Measurements from ENCODE around the gene GTPBP3. TPM values are rescaled to one million over a fixed set of nuclear protein-coding genes. Genes with fewer than 3 reads are reported as not detected.
A peak's percentile ranks its signal among the peaks of the same experiment; 100 is the strongest.

Gene GTPBP3, protein sequence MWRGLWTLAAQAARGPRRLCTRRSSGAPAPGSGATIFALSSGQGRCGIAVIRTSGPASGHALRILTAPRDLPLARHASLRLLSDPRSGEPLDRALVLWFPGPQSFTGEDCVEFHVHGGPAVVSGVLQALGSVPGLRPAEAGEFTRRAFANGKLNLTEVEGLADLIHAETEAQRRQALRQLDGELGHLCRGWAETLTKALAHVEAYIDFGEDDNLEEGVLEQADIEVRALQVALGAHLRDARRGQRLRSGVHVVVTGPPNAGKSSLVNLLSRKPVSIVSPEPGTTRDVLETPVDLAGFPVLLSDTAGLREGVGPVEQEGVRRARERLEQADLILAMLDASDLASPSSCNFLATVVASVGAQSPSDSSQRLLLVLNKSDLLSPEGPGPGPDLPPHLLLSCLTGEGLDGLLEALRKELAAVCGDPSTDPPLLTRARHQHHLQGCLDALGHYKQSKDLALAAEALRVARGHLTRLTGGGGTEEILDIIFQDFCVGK
- total RNA-seq (2021) (51.5 and 53.2 TPM in 2 replicates), Bru-seq, nascent RNA (percentile 57 among the genes with signal in this experiment), BruChase-seq, experiment 1, labeled RNA remaining after a 2-hour chase (percentile 70 among the genes with signal in this experiment), BruChase-seq, experiment 2, labeled RNA remaining after a 6-hour chase (percentile 78 among the genes with signal in this experiment)
- long read RNA-seq, transcript GTPBP3-222 (9 exons, 2,493 nt), result minor isoform, 14 of 80 reads
- long read RNA-seq, transcript GTPBP3-201 (9 exons, 2,579 nt), result major isoform, 35 of 80 reads
- long read RNA-seq, partial matches to known transcripts, result 8 of 80 reads
- long read RNA-seq, other reads (novel, unspliced or antisense), result 17 of 80 reads

DNA sequence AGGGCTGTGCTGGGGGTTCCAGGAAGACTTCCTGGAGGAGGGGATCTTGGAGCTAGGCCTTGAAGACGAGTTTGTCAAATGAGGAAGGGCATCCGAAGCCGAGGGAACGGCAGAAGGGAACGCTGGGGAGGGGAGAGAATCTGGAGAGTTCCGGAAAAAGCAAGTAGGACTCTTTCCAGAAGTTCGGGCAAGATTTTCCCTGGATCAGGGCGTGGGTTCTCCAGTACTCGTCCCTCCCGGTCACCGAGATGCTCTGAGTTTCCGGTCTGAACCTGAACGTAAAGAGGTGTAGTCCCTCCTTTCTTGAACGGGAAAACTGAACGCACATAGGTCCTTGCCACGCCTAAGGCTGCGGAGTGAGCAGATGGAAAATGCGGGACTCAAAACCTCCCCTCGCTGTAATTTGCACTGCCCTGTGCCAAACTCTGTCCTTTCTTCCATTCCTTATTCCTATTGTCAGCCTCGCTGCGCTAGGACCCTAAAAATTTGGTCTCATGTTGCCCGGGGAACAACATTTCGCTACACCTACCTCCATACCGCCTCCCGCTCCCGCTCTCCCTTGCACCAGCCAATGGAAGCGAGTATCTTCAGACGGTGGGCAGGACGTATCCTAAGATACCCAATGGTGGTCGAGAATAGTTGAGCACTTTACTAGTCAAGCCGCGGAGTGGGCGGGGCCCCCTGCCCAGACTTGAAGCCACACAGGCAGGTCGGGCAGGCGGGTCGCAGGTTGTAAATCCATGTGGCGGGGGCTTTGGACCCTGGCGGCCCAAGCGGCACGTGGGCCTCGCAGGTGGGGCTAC, at the start of gene GTPBP3:
Gene GTPBP3, plus strand, starts transcription at position 682 of the 803 bp plus-strand sequence. Its CDS starts 59 bp downstream, at position 741.
- TF ChIP-seq, protein P1, sequence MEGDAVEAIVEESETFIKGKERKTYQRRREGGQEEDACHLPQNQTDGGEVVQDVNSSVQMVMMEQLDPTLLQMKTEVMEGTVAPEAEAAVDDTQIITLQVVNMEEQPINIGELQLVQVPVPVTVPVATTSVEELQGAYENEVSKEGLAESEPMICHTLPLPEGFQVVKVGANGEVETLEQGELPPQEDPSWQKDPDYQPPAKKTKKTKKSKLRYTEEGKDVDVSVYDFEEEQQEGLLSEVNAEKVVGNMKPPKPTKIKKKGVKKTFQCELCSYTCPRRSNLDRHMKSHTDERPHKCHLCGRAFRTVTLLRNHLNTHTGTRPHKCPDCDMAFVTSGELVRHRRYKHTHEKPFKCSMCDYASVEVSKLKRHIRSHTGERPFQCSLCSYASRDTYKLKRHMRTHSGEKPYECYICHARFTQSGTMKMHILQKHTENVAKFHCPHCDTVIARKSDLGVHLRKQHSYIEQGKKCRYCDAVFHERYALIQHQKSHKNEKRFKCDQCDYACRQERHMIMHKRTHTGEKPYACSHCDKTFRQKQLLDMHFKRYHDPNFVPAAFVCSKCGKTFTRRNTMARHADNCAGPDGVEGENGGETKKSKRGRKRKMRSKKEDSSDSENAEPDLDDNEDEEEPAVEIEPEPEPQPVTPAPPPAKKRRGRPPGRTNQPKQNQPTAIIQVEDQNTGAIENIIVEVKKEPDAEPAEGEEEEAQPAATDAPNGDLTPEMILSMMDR (conservative IDR thresholded peaks at IDR 0.05; ENCODE audit: low read depth, low read length), result no peak
- TF ChIP-seq EZH2 (IDR thresholded peaks at IDR 0.05; ENCODE audit: borderline replicate concordance, low read depth, low read length, poor library complexity, severe bottlenecking), result no peak
- Histone ChIP-seq H3K4me1 (ENCODE audit: insufficient read depth, low read length, poor library complexity, severe bottlenecking) (peaks cover 13% of the 10 kb centered on the region), H3K27me3 (replicated peaks; ENCODE audit: insufficient read depth, low read depth, low read length, poor library complexity) (no peaks in the 10 kb centered on the region), H3K36me3 (ENCODE audit: insufficient read depth, low read length, poor library complexity, severe bottlenecking) (peaks cover 15% of the 10 kb centered on the region), H3K27ac (ENCODE audit: low read depth, low read length, poor library complexity, severe bottlenecking) (peak within 1 kb of the TSS; percentile 86), H3K9me3 (ENCODE audit: low read depth, low read length, poor library complexity, severe bottlenecking) (no peaks in the 10 kb centered on the region), H3K4me3 (ENCODE audit: low read depth, low read length, poor library complexity, severe bottlenecking) (peak within 1 kb of the TSS; percentile 81)
- intact Hi-C loops (cut with micrococcal nuclease; ENCODE audit: unreplicated experiment), result no loop called here
- ChIA-PET CTCF (no interaction called here), POLR2A (ENCODE audit: low non-redundant PET) (interaction anchor here (0.7 kb wide), 1 partner anchor 27 kb away, joined by 9 read pairs; no protein-coding TSS in a partner anchor)
- BruUV-seq (replicated peaks), result TSS peak; percentile 68
- DNase-seq (ENCODE audit: low spot score), result peak; percentile 100

DNA sequence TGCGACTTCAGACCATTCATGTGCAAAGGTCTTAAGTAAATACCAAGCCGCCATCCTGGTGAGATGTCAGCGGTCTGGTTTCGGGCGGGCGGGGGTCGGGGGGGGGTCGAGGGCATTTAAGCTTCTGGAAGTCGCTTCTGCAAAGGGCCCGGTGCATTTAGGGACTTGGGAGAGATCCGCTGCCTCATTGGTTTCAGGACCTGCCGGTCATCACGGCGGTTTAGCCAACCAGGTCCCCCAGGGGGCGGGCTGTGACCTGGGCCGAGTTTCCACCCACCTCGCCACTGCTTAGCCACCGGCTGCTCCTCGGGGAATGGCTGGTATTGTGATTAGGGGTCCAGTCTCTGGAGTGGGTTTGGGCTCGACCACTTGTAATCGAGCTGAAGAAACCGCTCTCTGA, 47.9 kb upstream of the GTPBP3 start:
- no peak for DNase-seq (ENCODE audit: low spot score)
- Histone ChIP-seq H3K27me3 (replicated peaks; ENCODE audit: insufficient read depth, low read depth, low read length, poor library complexity) (no peaks in the 10 kb centered on the region), H3K36me3 (ENCODE audit: insufficient read depth, low read length, poor library complexity, severe bottlenecking) (peaks cover 3% of the 10 kb centered on the region), H3K9me3 (ENCODE audit: low read depth, low read length, poor library complexity, severe bottlenecking) (no peaks in the 10 kb centered on the region), H3K4me3 (ENCODE audit: low read depth, low read length, poor library complexity, severe bottlenecking) (no peak overlapping the region), H3K27ac (ENCODE audit: low read depth, low read length, poor library complexity, severe bottlenecking) (no peak overlapping the region), H3K4me1 (ENCODE audit: insufficient read depth, low read length, poor library complexity, severe bottlenecking) (peaks cover 8% of the 10 kb centered on the region)
- BruUV-seq (replicated peaks), result no TSS peak
- intact Hi-C loops (cut with micrococcal nuclease; ENCODE audit: unreplicated experiment), result loop anchor here (10.0 kb wide), 1 partner anchor 515 kb away; no protein-coding TSS in a partner anchor
- TF ChIP-seq, protein P1 (conservative IDR thresholded peaks at IDR 0.05; ENCODE audit: low read depth, low read length), result no peak
- no peak for TF ChIP-seq EZH2 (IDR thresholded peaks at IDR 0.05; ENCODE audit: borderline replicate concordance, low read depth, low read length, poor library complexity, severe bottlenecking)
- POLR2A ChIA-PET (ENCODE audit: low non-redundant PET), result interaction anchor here (0.6 kb wide), 1 partner anchor 408 kb away, joined by 3 read pairs; no protein-coding TSS in a partner anchor
- CTCF ChIA-PET, result interaction anchor here (0.6 kb wide), 1 partner anchor 176 kb away, joined by 7 read pairs; no protein-coding TSS in a partner anchor

Data from A673 (cell line).